ENCODE results near the gene HOXA4. TPM values are rescaled to one million over a fixed set of nuclear protein-coding genes. Genes with fewer than 3 reads are reported as not detected.

Gene HOXA4
- total and polyA plus RNA-seq, 10 donors, result 2.1 to 10.8 (median 4.3) TPM

DNA sequence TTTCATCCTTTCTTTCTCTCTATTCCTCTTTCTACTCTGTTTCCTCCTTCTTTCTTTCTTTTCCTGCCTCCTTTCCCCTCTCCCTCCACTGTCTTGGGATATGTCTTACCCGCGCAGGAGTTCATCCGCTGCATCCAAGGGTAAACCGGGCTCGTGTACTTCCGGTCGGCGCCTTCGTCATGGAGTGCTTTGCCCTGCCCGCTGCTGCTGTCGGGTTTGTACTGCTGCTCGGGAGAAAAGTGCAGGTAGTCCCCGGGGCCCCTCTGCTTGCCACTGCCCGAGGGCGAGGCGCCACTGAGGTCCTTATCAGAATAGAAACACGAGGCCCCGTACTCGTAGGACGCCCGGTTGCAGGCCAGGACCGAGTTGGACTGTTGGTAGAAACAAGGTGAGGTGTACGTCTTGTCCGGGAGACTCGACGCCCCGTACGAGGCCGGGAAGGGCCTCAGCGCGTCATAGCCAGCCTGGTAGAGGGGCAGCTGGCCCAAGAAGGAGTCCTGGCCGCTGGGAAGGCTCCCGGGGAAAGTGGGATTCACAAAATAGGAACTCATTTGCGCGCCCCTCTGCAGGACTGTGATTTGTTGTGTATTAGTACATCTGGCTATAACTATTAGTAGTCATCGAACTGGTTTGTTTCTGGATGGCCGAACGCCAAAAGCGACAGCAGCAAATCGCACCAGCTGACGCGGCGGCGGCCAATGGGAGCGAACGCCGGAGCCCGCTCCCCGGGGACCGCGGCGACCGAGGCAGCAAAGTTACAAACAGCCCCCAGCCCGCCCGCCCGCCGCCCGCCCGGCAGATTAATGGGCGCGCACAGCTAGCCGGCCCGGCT is 16.9 kb upstream of the HOXA4 start, which contains the start of gene HOXA6:
TSS of gene HOXA6 (minus strand) at position 576 of the 832 bp plus-strand sequence. CDS start at position 551, 25 bp downstream.
- intact Hi-C loops (cut with DNase I; ENCODE audit: low total_unique reads), result no loop called here
- peaks cover 4 to 100% (median 70%) of the 10 kb centered on the region in 7 donors for H3K27me3 ChIP-seq (replicated peaks in 1 of 7)
- H3K9me3 ChIP-seq, result no peaks in the 10 kb centered on the region

DNA sequence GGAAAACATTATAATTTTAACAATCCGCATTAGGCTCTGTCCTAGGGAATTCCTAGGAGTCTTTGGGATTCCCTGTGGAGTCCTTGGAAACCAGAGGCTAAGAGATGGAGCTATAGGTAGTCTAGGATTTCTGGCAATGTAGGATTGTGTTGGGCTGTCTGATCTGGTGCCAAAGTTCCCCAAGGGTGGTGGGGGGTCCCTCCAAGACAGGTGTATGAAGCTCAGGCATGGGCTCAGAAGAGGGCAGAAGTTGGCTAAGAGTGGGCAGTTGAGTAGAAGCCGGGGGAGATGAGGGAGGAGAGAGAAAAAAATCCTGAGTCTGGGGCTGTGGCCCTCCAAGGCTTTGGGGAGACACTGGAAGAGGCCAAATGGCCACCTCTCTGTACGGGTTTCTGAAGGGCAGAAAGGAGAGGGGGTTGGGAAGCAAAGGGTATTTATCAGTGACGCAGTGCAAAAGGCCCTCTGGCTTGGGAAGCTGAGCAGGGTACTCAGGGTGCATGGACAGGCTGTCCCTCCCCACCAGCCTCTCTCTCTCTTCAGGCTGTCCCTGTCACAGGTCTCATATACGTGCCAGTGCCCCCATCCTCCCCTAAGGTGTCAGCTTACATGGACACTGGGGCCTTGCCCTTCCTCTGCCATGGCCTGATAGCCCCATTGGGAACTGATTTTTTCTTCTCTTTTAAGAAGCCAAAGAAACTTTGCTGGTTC is 16.1 kb upstream of the HOXA4 start:
- WGBS, 5 donors, result 78 to 96% (median 86%) methylated on average over 5 of the region's 5 CpGs
- intact Hi-C loops (cut with DNase I; ENCODE audit: low total_unique reads), result no loop called here
- peak; percentile 24 for DNase-seq
- Histone ChIP-seq H3K4me3 (peak overlapping the region in 1 of 8 donors; percentile 65), H3K36me3 (no peaks in the 10 kb centered on the region), H3K9me3 (no peaks in the 10 kb centered on the region), H3K27me3 (replicated peaks in 1 of 7) (peaks cover 4 to 100% (median 63%) of the 10 kb centered on the region in 7 donors), H3K4me1 (peaks cover 18 to 62% (median 36%) of the 10 kb centered on the region in 6 donors), H3K27ac (peak overlapping the region in 2 of 8 donors; percentile 59 to 69)
- TF ChIP-seq, protein P1, sequence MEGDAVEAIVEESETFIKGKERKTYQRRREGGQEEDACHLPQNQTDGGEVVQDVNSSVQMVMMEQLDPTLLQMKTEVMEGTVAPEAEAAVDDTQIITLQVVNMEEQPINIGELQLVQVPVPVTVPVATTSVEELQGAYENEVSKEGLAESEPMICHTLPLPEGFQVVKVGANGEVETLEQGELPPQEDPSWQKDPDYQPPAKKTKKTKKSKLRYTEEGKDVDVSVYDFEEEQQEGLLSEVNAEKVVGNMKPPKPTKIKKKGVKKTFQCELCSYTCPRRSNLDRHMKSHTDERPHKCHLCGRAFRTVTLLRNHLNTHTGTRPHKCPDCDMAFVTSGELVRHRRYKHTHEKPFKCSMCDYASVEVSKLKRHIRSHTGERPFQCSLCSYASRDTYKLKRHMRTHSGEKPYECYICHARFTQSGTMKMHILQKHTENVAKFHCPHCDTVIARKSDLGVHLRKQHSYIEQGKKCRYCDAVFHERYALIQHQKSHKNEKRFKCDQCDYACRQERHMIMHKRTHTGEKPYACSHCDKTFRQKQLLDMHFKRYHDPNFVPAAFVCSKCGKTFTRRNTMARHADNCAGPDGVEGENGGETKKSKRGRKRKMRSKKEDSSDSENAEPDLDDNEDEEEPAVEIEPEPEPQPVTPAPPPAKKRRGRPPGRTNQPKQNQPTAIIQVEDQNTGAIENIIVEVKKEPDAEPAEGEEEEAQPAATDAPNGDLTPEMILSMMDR (IDR thresholded peaks at IDR 0.05 in 8 of 11, conservative IDR thresholded peaks at IDR 0.05 in 3 of 11), result no peak
- TF ChIP-seq POLR2AphosphoS5 (IDR thresholded peaks at IDR 0.05) (no peak), POLR2A (IDR thresholded peaks at IDR 0.05) (no peak)

More for the DNA sequence above, 16.9 kb upstream of the HOXA4 start, which contains the start of gene HOXA6:
- 21 to 48% (median 25%) methylated on average over 16 to 63 of the region's 63 CpGs for WGBS, 5 donors
- Histone ChIP-seq H3K27ac (peak within 1 kb of the TSS; percentile 13 to 69 (median 53)), H3K4me1 (peaks cover 22 to 69% (median 44%) of the 10 kb centered on the region in 6 donors), H3K36me3 (no peaks in the 10 kb centered on the region), H3K4me3 (peak within 1 kb of the TSS in 7 of 8 donors; percentile 4 to 65 (median 29))
- peak; percentile 80 for DNase-seq
- TF ChIP-seq, protein P1 (IDR thresholded peaks at IDR 0.05 in 8 of 11, conservative IDR thresholded peaks at IDR 0.05 in 3 of 11), result no peak

DNA sequence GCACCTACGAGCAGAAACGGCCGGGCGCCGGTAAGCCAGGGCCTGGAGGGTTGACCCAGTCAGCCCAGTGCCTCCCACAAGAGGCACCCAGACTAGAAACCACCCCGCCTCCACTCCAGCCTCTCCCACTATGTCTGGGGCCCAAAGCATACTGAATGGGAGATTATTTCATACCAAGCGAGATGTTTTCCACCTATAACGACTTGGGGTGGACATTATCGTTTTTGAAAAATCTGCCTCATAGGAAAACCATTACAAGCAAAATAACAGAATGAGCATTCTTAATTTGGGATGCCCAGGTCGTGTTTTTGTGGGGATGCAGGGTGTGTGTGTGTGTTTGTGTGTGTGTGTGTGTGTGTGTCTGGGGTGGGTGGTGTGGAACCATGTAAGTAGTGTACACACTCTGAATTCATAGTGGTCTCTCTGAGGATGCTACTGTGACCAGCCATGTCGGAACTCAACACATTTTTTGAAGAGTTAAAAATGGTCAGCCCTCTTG is 15.4 kb upstream of the HOXA4 start:
- peaks cover 13 to 59% (median 30%) of the 10 kb centered on the region in 6 donors for H3K4me1 ChIP-seq
- WGBS, 5 donors, result 86 to 92% (median 91%) methylated on average over 8 to 11 of the region's 11 CpGs
- no peak overlapping the region for H3K27ac ChIP-seq
- intact Hi-C loops (cut with DNase I; ENCODE audit: low total_unique reads), result no loop called here
- TF ChIP-seq, protein P1 (IDR thresholded peaks at IDR 0.05 in 8 of 11, conservative IDR thresholded peaks at IDR 0.05 in 3 of 11), result no peak
- TF ChIP-seq POLR2A (IDR thresholded peaks at IDR 0.05) (no peak), POLR2AphosphoS5 (IDR thresholded peaks at IDR 0.05) (no peak)
- H3K27me3 ChIP-seq (replicated peaks in 1 of 7), result peaks cover 0 to 100% (median 56%) of the 10 kb centered on the region in 7 donors
- no peaks in the 10 kb centered on the region for H3K36me3 ChIP-seq
- no peaks in the 10 kb centered on the region for H3K9me3 ChIP-seq
- DNase-seq, result no peak
- no peak overlapping the region for H3K4me3 ChIP-seq

Measured in spleen (tissue), 11 donors.